Measurements from ENCODE around the gene TEFM. TPM values are rescaled to one million over a fixed set of nuclear protein-coding genes. Genes with fewer than 3 reads are reported as not detected.
"Not testable (repeated sequence)": the region's sequence is repeated elsewhere in the genome, so short reads cannot be mapped to it uniquely, and the experiment has no call there.

Gene TEFM
- polyA plus RNA-seq (ENCODE audit: insufficient read length in 4 of 4), result 10 to 100 TPM; 20.4 to 26.7 (median 24.8) TPM

DNA sequence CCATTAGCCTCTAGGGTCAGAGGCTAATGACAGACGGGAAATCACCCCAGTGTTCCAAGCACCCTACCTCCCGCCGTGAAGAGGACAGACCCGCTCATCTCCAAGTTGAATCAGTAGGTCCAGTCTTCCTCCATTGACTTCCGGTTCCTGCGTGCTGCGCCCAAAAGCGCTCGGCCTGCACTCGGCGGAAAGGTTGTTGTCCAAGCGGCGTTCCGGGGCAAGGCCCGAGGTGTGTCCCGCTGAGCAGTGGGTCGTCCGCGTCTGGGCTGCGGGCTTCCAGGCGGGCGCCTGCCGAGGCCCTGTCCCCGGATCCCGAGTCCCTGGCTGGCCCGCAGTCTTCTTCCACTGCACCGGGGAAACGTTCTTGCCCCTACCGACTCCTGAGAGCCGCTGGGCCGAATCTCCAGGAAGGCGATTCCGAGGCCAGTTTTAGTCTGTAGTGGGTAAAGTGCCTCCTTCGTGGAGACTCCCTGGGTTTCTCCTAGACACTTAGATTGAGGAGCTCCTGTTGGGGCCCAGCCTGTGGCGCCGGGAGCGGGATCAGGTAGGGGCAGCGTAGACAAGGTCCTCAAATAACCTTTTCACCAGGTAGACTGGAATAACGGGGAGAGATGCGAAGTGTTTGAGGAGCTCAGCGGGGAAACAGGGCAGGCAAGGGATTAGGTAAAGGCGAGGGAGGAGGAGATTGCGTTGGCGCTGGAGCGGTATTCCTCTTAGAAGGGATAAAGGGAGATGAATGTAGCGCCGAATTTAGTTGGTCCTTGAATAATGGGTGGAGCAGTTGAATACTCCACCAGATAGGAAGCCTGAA, at the start of gene TEFM:
TSS of gene TEFM (minus strand) at position 138 of the 811 bp plus-strand sequence. CDS start at position 98, 40 bp downstream.
- DNase-seq (ENCODE audit: low read depth in 4 of 4, low spot score in 2 of 4), result peak; percentile 77 to 87 (median 84)

DNA sequence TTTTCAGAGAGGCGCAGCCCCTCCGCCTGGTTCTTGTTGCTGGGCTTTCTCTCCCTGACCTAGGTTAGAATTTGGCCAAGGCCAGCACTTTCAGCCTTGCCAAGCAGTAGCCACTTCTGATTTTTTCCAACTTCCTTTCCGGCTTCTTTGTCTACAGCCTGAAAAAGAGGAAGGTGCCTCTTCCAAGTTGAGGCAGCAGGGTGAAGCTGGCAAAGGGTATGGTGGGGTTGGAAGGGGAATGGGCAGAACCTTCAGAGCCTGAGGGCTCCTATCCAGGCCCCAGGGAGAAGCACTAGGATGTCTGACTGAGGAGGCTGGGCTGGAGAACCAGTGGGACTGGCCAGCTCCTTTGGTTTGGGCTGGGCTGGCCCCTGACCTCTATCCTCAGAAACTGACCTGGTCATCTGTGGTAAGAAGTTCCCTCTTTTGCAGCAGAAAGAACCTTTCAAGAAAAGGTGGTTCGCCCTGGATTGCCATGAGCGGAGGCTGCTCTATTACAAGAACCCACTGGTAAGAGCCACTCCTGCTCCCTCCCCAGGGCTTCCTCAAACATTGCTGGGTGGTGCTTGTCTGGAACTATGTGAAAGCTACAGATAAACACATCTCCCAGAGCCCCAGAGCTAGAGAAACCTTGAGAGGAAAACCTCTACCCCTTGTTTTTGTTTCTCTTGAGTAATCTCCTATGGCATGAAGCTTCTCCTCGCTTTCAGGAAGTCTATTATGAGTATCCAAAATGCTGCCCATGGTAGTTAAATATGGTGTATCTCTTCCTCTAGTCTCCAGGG, 48.2 kb upstream of the TEFM start:
- no peak for DNase-seq (ENCODE audit: low read depth in 4 of 4, low spot score in 2 of 4)

DNA sequence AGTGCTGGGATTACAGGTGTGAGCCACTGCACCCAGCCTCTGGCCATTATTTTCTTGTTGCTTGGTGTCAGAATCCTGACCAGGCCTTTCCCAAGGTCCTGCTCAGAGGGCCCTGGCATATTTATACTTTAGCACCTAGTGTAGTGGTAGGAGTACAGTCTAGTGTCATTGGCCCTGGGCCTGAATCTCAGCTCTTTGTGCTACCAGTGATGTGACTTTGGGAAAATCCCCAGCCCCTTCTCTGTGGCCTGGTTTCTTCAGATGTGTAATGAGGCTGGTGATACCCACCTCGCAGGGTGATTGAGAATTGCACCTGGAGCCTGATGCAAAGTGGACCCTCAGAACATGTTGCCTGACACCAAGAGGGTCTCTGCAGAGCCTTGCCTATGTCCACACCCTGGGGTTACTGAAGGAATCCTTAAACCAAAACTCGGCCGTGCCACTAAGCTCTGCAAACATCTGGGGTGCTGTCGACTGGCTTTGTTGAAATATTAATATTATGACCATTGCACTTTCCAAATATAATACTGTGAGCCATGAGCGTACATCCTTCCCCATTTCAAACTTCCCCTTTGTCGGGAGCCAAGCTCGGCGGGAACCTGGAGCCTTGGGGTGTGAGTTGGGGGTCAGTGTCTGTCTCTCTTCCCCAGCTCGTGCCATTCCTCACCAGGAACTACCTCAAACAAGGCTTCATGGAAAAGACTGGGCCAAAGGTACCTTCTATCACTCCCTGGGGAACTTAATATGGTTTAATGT, 46.8 kb upstream of the TEFM start:
- no peak for DNase-seq (ENCODE audit: low read depth in 4 of 4, low spot score in 2 of 4)

DNA sequence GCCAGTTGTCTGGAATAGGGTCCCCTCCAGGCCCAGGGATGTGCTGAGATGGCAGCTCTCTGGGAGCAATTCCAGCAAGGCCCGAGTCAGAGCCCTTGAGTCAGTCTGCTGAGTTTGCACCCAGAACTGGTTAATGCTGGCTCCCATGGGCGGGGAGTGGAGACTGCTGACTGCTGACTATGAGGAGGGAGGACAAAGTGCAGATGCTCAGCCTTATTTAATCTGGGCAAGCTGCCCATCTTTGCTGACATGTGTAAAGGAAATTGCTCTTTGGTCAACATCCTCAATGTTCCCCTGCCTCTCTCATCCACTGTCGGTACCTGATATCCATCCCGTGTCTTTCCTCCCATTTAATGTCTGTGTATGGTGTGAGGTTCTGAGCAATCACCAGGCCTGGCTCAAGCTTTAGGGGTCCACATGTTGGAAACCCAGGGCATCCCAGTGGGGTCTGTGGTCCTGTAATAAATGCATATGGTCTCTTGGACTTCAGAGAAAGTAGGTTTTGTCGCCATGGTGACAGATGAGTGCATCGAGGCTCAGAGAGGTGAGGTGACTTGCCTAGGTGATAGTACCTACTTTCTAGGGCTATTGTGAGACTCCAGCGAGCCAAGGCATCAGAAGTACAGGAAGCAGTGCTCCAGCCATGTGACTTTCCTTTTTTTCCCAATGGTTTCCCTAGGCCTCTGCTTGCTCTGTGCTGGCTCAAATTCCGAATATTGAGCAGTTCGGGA, 44.8 kb upstream of the TEFM start:
- DNase-seq (ENCODE audit: low read depth in 4 of 4, low spot score in 2 of 4), result peak in 2 of 4 donors; percentile 31 to 49

- DNase-seq (ENCODE audit: low read depth in 4 of 4, low spot score in 2 of 4), result no peak
Observed at GRCh38 chr17:30950189-30950588, 44.2 kb upstream of the TEFM start.

- DNase-seq (ENCODE audit: low read depth in 4 of 4, low spot score in 2 of 4), result no peak
Observed at GRCh38 chr17:30947796-30948195, 41.8 kb upstream of the TEFM start.

- DNase-seq (ENCODE audit: low read depth in 4 of 4, low spot score in 2 of 4), result no peak
Observed at GRCh38 chr17:30942308-30943079, 36.5 kb upstream of the TEFM start.

- DNase-seq (ENCODE audit: low read depth in 4 of 4, low spot score in 2 of 4), result no peak
Observed at GRCh38 chr17:30939051-30939689, 33.1 kb upstream of the TEFM start.

GRCh38 chr17:30933966-30934365, 27.9 kb upstream of the TEFM start:
- no peak for DNase-seq (ENCODE audit: low read depth in 4 of 4, low spot score in 2 of 4)

DNA sequence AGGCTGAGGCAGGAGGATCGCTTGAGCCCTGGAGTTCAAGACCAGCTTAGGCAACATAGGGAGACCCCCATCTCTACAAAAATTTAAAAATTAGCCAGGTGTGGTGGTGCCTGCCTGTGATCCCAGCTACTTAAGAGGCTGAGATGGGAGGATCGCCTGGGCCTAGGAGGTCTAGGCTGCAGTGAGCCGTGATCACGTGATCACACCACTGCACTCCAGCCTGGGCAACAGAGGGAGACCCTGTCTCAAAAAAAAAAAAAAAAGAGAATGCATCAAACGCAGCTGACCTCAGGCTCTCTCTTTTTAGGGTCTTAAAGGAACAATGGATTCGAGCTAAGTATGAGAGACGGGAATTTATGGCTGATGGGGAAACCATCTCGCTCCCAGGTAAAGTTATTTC, 25.5 kb upstream of the TEFM start:
- not testable (repeated sequence) for DNase-seq (ENCODE audit: low read depth in 4 of 4, low spot score in 2 of 4)

DNA sequence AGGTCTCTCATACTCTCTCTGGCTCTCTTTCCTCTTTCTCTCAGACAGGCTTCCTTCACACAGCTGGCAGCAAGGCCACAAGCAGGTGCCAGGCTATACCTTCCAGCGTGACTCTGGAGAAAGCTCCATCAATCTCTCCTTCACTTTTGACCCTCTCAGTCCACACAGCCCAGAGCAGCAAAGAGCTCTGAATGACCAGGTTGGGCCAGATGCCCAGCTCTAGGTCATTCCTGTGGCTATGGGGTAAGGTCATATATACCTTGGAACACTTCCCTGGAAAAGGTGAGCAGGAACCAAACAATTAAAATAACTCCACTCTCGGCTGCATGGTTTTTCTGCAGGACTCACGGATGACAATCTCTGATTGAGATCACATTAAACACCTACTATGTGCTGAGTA, 24.5 kb upstream of the TEFM start:
- DNase-seq (ENCODE audit: low read depth in 4 of 4, low spot score in 2 of 4), result no peak

- DNase-seq (ENCODE audit: low read depth in 4 of 4, low spot score in 2 of 4), result not testable (repeated sequence)
Observed at GRCh38 chr17:30929861-30930260, 23.8 kb upstream of the TEFM start.

DNA sequence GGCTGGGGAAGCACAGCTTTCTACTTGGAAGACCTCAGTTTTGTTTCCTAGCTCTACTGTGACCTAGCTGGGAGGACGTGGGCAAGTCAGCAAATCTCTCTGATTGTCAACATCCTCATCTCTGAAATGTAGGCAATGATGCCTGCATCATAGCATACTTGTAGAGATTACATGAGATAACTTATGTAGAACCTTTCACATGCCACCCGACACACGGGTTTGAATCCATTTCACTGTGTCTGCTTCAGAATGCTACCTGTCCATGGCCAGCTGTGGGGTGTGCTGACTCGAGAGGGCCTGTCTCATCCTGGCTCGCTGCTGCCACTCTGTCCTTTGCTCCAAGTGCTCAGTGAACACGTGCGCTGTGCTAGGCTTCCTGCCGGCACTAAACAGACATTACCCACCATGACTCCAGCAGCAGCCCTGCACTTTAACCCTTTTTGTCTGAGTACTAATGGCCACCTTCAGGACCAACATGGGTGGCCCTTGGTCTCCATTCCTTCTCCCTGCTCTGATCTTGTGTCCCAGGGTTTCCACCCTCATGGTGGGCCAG, 23.1 kb upstream of the TEFM start:
- no peak for DNase-seq (ENCODE audit: low read depth in 4 of 4, low spot score in 2 of 4)

GRCh38 chr17:30928584-30928983, 22.5 kb upstream of the TEFM start:
- no peak for DNase-seq (ENCODE audit: low read depth in 4 of 4, low spot score in 2 of 4)

DNA sequence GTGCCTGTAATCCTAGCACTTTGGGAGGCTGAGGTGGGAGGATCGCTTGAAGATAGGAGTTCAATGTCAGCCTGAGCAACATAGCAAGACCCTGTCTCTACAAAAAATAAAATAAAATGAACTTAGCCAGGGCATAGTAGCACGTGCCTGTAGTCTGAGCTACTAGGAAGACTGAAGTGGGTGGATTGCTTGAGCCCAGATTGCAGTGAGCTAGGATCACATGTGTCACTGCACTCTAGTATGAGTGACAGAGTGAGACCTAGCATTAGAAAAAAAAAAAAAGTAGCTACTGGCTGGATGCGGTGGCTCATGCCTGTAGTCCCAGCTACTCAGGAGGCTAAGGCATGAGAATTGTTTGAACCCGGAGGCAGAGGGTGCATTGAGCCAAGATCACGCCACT, 21.7 kb upstream of the TEFM start:
- no peak for DNase-seq (ENCODE audit: low read depth in 4 of 4, low spot score in 2 of 4)

DNA sequence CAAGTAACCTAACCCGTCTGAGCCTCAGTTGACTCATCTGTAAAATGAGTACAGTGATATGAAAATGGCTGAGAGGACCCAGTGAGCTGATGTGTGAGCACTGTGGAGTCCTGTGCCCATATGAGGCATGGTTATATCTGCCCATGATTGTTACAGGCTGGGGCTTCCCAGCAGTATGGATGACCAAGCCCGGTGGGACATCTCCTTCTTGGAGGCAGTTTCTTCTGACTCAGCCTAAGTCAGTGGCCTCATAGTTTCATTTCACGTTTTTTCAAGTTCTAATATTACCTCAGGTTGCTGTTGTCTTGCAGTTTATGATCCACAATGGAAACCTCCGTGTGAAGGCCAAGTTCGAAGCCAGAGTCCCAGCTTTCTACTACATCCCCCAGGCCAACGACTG, 20.5 kb upstream of the TEFM start:
- no peak for DNase-seq (ENCODE audit: low read depth in 4 of 4, low spot score in 2 of 4)

- no peak for DNase-seq (ENCODE audit: low read depth in 4 of 4, low spot score in 2 of 4)
Observed at GRCh38 chr17:30924341-30924740, 18.3 kb upstream of the TEFM start.

GRCh38 chr17:30922235-30923030, 16.4 kb upstream of the TEFM start:
- no peak for DNase-seq (ENCODE audit: low read depth in 4 of 4, low spot score in 2 of 4)

All from left renal cortex interstitium (tissue), 4 donors.